Endothelial cell (in vitro differentiated cells): ENCODE data around the gene MXD4. TPM values are rescaled to one million over a fixed set of nuclear protein-coding genes. Genes with fewer than 3 reads are reported as not detected.
A peak's percentile ranks its signal among the peaks of the same experiment; 100 is the strongest.

Experiments used
- DNase-seq: peaks from one replicate; pipeline ENCODE4 v3.0.0; 2021; ENCODE audit warnings: low spot score
- H3K27ac Mint-ChIP-seq: one replicate; pipeline ENCODE4 v1.8.0; 2021; ENCODE audit warnings: mixed read lengths, inconsistent platforms; ENCODE audit not compliant: unreplicated experiment
- H3K27me3 Mint-ChIP-seq: one replicate; pipeline ENCODE4 v1.8.0; 2021; ENCODE audit warnings: mild to moderate bottlenecking, moderate library complexity, mixed read lengths, inconsistent platforms; ENCODE audit not compliant: unreplicated experiment
- H3K36me3 Mint-ChIP-seq: one replicate; pipeline ENCODE4 v1.8.0; 2021; ENCODE audit warnings: mild to moderate bottlenecking, low read depth, mixed read lengths, inconsistent platforms; ENCODE audit not compliant: unreplicated experiment
- H3K4me1 Mint-ChIP-seq: one replicate; pipeline ENCODE4 v1.8.0; 2021; ENCODE audit warnings: mild to moderate bottlenecking, mixed read lengths, inconsistent platforms; ENCODE audit not compliant: unreplicated experiment
- H3K4me3 Mint-ChIP-seq: one replicate; pipeline ENCODE4 v1.8.0; 2021; ENCODE audit warnings: mild to moderate bottlenecking, mixed read lengths, inconsistent platforms; ENCODE audit not compliant: unreplicated experiment
- H3K9me3 Mint-ChIP-seq: one replicate; pipeline ENCODE4 v1.8.0; 2021; ENCODE audit warnings: mixed read lengths, inconsistent platforms; ENCODE audit not compliant: unreplicated experiment
- total RNA-seq: library from RNA; stranded (reverse); fragmentation: NEBNext Ultra II Directional; extraction: Animal tissue kit (Norgen Biotek cat#: 25700); gene quantifications from one replicate; pipeline ENCODE4 v1.2.1, GENCODE V29; 2021; ENCODE audit not compliant: unreplicated experiment
- TF ChIP-seq, protein P1 (sequence below): fragments of 200-600 bp; sonication (generic); IDR thresholded peaks from one replicate; pipeline ENCODE4 v1.5.0; 2021; ENCODE audit warnings: antibody characterized with exemption; ENCODE audit not compliant: unreplicated experiment

The MXD4 gene
- total RNA-seq, 1 donor from 2014 or later: 93.5 TPM

DNA sequence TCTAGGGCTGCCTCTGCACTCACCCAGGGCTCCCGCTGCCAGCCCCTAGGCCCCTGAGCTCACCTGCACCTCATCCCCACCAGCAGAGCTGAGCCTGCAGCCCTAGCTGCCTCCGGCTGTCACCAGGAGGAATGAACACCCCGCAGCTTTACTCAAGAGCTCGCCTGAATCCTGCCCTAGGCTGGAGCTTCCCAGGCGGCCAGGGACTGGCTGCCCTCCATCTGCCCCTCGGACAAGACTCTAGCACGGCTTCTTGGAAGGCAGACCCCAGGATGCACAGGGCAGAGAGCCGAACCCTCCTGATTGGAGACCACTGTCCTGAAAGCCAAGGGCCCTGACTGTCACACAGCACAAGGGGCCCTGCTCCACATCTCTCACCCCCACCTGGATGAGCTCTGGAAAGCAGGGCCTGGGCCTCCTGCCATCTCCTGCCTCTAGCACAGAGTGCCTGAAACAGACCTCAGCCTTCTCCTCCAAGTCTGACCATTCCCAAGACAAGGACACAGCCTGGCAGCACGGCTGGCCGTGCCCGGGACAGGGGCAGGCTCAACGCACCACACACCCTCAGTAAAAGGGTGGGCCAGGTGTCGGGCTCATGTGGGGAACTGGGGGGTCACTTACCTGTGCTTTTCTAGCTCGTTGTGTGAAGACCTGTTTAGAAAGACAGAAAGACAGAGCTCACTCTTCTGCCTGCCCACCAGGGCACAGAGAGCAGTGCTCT, 4.4 kb downstream of the MXD4 start:
- H3K36me3 Mint-ChIP-seq: peaks cover 20% of the 10 kb centered on the region
- peaks cover 12% of the 10 kb centered on the region for H3K4me1 Mint-ChIP-seq
- no peaks in the 10 kb centered on the region for H3K9me3 Mint-ChIP-seq
- TF ChIP-seq, protein P1, sequence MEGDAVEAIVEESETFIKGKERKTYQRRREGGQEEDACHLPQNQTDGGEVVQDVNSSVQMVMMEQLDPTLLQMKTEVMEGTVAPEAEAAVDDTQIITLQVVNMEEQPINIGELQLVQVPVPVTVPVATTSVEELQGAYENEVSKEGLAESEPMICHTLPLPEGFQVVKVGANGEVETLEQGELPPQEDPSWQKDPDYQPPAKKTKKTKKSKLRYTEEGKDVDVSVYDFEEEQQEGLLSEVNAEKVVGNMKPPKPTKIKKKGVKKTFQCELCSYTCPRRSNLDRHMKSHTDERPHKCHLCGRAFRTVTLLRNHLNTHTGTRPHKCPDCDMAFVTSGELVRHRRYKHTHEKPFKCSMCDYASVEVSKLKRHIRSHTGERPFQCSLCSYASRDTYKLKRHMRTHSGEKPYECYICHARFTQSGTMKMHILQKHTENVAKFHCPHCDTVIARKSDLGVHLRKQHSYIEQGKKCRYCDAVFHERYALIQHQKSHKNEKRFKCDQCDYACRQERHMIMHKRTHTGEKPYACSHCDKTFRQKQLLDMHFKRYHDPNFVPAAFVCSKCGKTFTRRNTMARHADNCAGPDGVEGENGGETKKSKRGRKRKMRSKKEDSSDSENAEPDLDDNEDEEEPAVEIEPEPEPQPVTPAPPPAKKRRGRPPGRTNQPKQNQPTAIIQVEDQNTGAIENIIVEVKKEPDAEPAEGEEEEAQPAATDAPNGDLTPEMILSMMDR: no peak
- H3K27ac Mint-ChIP-seq: no peak overlapping the region
- peak; percentile 2 for DNase-seq
- H3K27me3 Mint-ChIP-seq: peaks cover 13% of the 10 kb centered on the region
- peak overlapping the region; percentile 62 for H3K4me3 Mint-ChIP-seq

DNA sequence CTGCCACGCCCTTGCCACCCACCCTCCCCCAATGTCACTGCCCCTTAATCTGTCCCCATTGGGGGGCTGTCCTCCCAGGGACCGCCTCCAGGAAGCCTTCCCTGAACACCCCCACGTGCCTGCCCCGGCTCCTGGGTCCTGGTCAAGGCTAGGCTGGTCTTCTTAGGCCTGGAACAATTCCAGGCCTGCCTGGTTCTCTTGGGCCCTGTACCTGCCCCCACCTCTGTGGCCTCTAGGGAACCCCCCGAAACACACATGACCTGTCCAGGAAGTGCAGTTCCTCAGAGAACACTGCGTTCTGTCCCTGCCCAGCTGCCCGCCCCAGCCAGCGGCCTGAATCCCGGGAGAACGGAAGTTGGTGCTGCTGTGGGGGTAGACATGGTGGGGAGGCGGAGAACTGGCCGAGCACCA, 5.1 kb downstream of the MXD4 start:
- TF ChIP-seq, protein P1: no peak
- no peaks in the 10 kb centered on the region for H3K9me3 Mint-ChIP-seq
- H3K27me3 Mint-ChIP-seq: peaks cover 16% of the 10 kb centered on the region
- H3K4me1 Mint-ChIP-seq: peaks cover 12% of the 10 kb centered on the region
- no peak overlapping the region for H3K27ac Mint-ChIP-seq
- H3K4me3 Mint-ChIP-seq: no peak overlapping the region
- peaks cover 23% of the 10 kb centered on the region for H3K36me3 Mint-ChIP-seq
- DNase-seq: peak; percentile 2

DNA sequence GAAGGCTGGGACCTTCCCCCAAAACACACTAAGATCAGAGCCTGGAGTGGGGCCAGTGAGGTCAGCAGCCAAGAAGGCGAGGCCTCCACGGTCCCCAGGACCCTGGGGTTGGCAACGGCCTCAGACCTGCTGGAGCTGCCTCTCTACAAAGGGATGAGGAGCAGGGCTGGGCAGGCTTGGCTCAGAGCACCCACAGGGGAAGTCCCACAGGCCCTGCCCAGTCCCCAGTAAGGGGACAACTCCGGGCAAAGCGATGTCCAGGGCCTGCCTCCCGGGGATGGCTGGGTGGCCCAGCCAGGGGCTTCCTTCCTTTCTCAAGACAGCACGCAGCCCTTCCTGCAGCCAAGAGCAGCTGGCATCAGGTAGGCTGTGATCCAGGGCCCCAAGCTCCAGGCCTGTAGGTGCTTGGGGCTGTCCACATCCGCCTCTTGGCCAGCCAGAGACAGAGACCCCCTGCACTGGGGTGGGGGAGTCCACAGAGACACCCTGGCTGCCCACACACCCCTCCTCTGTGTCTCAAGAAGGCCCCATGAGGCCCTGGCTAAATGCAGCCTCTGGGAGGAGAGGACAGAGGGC, 5.7 kb downstream of the MXD4 start:
- Mint-ChIP-seq H3K4me3 (no peak overlapping the region), H3K9me3 (no peaks in the 10 kb centered on the region), H3K27ac (no peak overlapping the region), H3K27me3 (peaks cover 17% of the 10 kb centered on the region), H3K4me1 (peaks cover 12% of the 10 kb centered on the region), H3K36me3 (peaks cover 23% of the 10 kb centered on the region)
- TF ChIP-seq, protein P1: no peak
- DNase-seq: peak; percentile 2

DNA sequence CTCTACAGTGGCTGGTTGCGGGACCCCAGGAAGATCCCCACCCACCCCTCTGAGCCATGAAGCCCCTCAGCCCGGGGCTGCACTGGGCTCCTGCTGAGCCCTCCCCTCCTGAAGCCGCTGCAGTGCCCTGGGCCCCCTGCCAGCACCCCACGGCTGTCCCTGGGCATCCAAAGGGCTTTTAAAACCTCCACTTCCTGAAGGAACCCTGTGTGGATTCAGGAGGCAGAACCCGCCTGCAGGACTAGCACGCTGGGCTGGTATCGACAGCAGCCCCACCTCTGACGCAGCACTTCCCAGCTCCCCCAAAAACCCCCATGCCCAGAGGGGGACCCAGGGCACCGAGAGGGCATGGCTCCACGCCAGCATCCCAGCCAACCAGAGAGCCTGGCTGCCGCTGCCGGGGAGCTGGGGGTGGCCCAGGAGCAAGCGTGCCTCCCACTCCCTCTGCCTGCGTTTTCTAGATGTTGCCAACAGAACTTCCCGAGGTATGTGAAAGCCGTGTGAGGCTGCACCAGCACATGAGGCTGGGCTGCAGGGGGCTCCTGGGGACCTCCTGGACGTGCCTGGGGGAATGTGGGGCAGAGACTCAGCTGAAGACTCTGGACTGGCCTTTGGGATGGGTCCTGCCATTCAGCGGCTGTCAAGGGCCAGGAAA, 6.3 kb downstream of the MXD4 start:
- DNase-seq: no peak
- no peaks in the 10 kb centered on the region for H3K9me3 Mint-ChIP-seq
- peaks cover 17% of the 10 kb centered on the region for H3K27me3 Mint-ChIP-seq
- no peak overlapping the region for H3K4me3 Mint-ChIP-seq
- H3K4me1 Mint-ChIP-seq: peaks cover 12% of the 10 kb centered on the region
- TF ChIP-seq, protein P1: no peak
- no peak overlapping the region for H3K27ac Mint-ChIP-seq
- H3K36me3 Mint-ChIP-seq: peaks cover 23% of the 10 kb centered on the region
